Measurements from ENCODE around the gene PRMT3.

The PRMT3 gene

DNA sequence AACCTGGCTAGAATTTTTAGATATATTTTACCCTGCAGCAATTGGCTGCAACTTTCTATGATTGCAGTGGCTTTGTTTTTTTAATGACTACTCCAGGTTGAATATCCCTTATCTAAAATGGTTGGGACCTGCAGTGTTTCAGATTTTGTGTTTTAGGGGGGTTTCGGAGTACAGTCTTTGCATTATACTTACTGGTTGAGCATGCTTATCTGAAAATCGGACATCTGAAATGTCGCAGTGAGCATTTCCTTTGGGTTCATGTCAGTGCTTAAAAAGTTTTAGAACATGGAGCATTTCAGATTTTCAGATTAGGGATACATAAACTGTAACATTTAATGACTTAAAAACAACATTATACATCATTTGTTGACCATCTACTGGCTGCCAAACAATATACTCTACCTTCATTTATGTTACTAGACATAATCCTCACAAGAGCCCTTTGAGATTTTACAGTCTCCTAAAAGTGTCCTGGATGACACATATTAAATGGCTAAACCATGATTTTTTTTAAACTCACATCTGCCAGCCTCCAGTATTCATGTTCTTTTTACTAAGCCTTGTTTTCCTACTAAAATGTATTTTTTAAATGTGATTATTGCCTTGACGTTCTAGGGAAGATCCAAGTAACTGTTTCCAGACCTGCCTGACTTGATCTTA, 66.3 kb downstream of the PRMT3 start:
- H3K4me3 ChIP-seq (ENCODE audit: low read depth, low read length), result no peak overlapping the region
- DNase-seq (ENCODE audit: low read depth), result no peak
- TF ChIP-seq, protein P1, sequence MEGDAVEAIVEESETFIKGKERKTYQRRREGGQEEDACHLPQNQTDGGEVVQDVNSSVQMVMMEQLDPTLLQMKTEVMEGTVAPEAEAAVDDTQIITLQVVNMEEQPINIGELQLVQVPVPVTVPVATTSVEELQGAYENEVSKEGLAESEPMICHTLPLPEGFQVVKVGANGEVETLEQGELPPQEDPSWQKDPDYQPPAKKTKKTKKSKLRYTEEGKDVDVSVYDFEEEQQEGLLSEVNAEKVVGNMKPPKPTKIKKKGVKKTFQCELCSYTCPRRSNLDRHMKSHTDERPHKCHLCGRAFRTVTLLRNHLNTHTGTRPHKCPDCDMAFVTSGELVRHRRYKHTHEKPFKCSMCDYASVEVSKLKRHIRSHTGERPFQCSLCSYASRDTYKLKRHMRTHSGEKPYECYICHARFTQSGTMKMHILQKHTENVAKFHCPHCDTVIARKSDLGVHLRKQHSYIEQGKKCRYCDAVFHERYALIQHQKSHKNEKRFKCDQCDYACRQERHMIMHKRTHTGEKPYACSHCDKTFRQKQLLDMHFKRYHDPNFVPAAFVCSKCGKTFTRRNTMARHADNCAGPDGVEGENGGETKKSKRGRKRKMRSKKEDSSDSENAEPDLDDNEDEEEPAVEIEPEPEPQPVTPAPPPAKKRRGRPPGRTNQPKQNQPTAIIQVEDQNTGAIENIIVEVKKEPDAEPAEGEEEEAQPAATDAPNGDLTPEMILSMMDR (IDR thresholded peaks at IDR 0.05; ENCODE audit: low read depth, low read length, missing control alignments), result no peak

DNA sequence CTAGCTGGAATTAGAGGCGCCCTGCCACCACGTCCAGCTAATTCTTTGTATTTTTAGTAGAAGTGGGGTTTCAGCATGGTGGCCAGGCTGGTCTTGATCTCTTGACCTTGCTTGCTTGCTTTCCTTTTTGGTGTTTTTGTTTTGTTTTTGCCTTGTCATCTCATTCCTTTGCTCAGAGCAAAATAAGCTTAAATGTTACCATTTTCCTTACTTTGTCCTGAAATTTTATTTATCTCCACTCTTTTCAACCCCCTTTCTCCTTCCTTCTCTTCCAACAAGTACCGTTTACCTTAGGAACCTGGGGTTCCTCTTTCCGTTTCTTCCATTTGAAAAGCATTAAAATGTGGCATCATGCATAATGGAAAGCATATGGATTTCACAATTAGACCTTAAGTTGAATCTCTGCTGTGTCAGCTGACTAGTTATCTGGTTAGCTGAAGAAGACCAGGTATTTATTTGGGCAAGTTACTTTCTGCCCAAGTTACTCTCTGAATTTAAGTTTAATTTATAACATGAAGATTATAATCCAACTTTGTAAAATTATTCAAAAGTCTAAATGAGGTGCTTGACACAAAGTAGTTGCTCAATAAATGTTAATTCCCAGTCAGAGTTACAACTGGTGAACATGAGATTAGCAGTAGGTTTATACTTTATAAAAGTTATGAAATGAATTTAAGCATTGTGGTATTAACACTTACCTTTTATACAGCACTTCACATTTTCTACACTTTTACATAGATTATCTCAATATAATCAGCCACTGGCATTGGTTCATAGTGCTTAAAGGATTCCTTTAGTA, 69.7 kb downstream of the PRMT3 start:
- H3K4me3 ChIP-seq (ENCODE audit: low read depth, low read length), result no peak overlapping the region
- DNase-seq (ENCODE audit: low read depth), result no peak
- TF ChIP-seq, protein P1 (IDR thresholded peaks at IDR 0.05; ENCODE audit: low read depth, low read length, missing control alignments), result no peak

DNA sequence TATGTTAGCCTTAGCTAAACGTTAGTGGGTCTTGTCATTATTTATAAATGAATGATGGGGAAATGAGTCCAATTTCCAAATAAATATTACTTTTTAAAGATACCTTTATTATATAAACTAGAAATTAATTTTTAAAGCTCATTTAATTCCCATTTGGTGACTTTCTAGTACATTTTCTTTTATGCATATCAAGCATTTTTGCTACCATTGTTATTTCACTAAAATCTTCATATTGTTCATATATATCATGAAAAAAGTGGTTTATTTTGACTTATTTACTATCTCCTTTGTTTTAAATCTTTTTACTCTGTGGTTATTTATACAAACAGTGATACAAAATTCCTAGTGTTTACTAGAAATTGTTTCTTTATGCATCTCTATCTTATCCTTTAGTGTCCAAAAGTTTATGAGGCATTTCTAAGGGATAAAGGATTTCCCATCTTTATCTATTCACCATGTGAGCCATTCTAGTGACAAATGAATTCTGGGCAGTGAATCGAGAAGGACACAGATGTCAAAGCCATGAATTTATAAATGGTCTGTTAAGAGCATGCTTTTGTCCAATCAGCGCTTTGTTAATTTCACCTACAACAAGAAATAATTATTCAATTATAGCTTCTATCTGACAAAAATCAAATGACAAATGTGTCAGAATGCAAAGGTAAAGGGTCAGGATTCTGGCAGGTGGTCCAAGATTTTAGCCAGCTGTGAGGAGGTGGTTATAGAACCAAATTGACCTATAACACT, 70.6 kb downstream of the PRMT3 start:
- no peak for DNase-seq (ENCODE audit: low read depth)
- TF ChIP-seq, protein P1 (IDR thresholded peaks at IDR 0.05; ENCODE audit: low read depth, low read length, missing control alignments), result no peak
- no peak overlapping the region for H3K4me3 ChIP-seq (ENCODE audit: low read depth, low read length)

DNA sequence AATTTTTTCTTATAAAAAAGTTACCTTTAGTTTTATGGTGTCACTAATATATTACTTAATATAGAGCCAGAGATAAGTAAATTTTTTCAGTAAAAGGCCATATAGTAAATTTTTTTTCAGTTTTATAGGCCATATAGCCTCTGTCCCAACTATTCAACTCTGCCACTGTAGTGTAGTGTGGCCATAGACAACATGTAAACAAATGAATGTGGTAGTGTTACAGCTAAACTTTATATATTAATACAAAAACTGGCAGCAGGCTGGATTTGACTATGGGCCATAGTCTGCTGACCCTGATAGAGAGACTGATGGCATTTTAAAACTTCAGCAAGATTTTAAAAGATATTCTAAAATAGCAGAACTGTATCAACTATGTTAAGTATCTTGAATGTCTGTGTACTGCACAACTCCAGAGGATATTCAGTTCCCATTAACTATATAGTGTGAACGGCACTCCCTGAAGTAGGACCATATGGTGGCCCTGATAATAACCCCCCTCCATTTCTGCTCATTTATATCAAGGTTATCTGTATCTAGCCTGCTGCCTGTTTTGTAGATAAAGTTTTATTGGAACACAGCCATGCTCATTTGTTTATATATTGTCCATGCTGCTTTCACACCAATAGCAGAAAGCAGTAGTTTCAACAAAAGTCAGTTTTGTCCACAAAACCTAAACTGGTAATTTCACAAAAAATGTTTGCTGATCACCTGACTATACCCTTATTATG, 71.6 kb downstream of the PRMT3 start:
- DNase-seq (ENCODE audit: low read depth), result no peak
- TF ChIP-seq, protein P1 (IDR thresholded peaks at IDR 0.05; ENCODE audit: low read depth, low read length, missing control alignments), result no peak

DNA sequence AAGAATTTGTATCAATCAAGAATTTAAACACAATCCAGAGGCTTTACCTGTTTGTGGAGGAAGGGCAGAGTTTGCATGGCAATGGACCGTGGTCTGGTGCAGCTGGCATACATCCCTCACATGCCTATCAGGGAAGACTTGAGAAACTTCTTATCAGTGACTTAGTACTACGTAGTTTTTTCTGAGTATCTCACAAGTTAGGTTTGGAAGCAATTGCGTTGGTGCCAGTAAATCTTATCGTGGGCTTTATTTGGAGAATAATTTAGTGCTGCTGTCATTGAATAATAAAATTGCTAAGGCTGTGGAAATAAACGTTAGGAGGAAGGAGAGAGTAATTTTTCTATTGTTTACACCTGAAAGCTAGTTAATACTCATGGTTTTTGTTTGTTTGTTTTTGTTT, 72.3 kb downstream of the PRMT3 start:
- H3K4me3 ChIP-seq (ENCODE audit: low read depth, low read length), result no peak overlapping the region
- DNase-seq (ENCODE audit: low read depth), result no peak
- TF ChIP-seq, protein P1 (IDR thresholded peaks at IDR 0.05; ENCODE audit: low read depth, low read length, missing control alignments), result no peak

More for the DNA sequence above, 71.6 kb downstream of the PRMT3 start:
- no peak overlapping the region for H3K4me3 ChIP-seq (ENCODE audit: low read depth, low read length)

DNA sequence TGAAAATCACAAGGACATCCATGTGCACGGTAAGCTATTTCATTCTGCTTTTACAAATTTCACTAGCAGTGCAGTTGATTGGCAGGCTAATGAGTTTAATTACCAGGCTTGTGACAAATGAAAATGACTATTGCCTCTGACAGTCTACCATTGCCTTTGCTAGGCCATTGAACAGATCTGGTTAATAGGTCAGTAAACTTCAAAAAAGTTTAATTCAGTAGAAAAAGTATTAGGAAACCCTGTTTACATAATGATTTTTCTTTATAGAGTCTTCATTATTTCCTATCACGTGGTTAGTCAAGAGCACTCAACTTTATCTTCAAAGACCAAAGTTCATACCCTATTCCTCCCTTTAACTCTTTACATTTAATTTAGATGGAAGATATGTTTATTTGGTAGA, 77.0 kb downstream of the PRMT3 start:
- TF ChIP-seq, protein P1 (IDR thresholded peaks at IDR 0.05; ENCODE audit: low read depth, low read length, missing control alignments), result no peak
- DNase-seq (ENCODE audit: low read depth), result no peak
- no peak overlapping the region for H3K4me3 ChIP-seq (ENCODE audit: low read depth, low read length)

Measured in GM12864 (cell line).